Osteoblast (primary cell): ENCODE data around the gene SLC4A8. TPM values are rescaled to one million over a fixed set of nuclear protein-coding genes. Genes with fewer than 3 reads are reported as not detected.

ENCODE experiments used
- DNase-seq: peaks from one replicate; pipeline ENCODE4 v3.0.0; 2011; ENCODE audit warnings: low spot score, mixed read lengths; ENCODE audit not compliant: insufficient read length; ENCODE audit errors: missing footprints
- H2AFZ ChIP-seq: 2 replicates; pipeline ENCODE4 v1.6.0; 2011; ENCODE audit warnings: mild to moderate bottlenecking, low read length
- H3K27ac ChIP-seq: 2 replicates; pipeline ENCODE4 v1.5.1; 2011; ENCODE audit warnings: mild to moderate bottlenecking, low read depth, low read length, moderate library complexity
- H3K27me3 ChIP-seq: 2 replicates; pipeline ENCODE4 v1.6.0; 2012; ENCODE audit warnings: mild to moderate bottlenecking, control low read depth, inconsistent platforms, low read length, moderate library complexity; ENCODE audit not compliant: insufficient read depth
- H3K36me3 ChIP-seq: 2 replicates; pipeline ENCODE4 v1.5.1; 2011; ENCODE audit warnings: mild to moderate bottlenecking, low read length, control low read depth, moderate library complexity; ENCODE audit not compliant: insufficient read depth
- H3K4me1 ChIP-seq: 2 replicates; pipeline ENCODE4 v1.5.1; 2011; ENCODE audit warnings: mild to moderate bottlenecking, low read length, control low read depth, moderate library complexity; ENCODE audit not compliant: insufficient read depth
- H3K4me2 ChIP-seq: 2 replicates; pipeline ENCODE4 v1.6.0; 2011; ENCODE audit warnings: mild to moderate bottlenecking, low read length; ENCODE audit not compliant: insufficient read depth
- H3K4me3 ChIP-seq: fragments of 200-600 bp; sonication (generic); 3 replicates; pipeline ENCODE4 v1.5.1; 2012; ENCODE audit warnings: mild to moderate bottlenecking, low read length, inconsistent platforms; ENCODE audit not compliant: insufficient read depth
- H3K79me2 ChIP-seq: 2 replicates; pipeline ENCODE4 v1.6.0; 2012; ENCODE audit warnings: mild to moderate bottlenecking, low read length, control low read depth, inconsistent platforms; ENCODE audit not compliant: insufficient read depth
- H3K9me3 ChIP-seq: 2 replicates; pipeline ENCODE4 v1.5.1; 2011; ENCODE audit warnings: low read depth, low read length, control low read depth
- H4K20me1 ChIP-seq: 2 replicates; pipeline ENCODE4 v1.6.0; 2012; ENCODE audit warnings: mild to moderate bottlenecking, low read length, control low read depth; ENCODE audit not compliant: insufficient read depth
- total RNA-seq: library from RNA; depleted of rRNA; stranded (reverse); fragments of >200 nt; gene quantifications from 2 replicates; pipeline ENCODE4 v1.2.3, GENCODE V29; 2012
- TF ChIP-seq, protein P1 (sequence below): IDR thresholded peaks from 2 replicates; pipeline ENCODE4 v1.5.1; 2011; ENCODE audit warnings: mild to moderate bottlenecking, low read depth, low read length, moderate library complexity; ENCODE audit errors: extremely low read depth

Gene SLC4A8
- total RNA-seq, 1 donor: 2.9 TPM

DNA sequence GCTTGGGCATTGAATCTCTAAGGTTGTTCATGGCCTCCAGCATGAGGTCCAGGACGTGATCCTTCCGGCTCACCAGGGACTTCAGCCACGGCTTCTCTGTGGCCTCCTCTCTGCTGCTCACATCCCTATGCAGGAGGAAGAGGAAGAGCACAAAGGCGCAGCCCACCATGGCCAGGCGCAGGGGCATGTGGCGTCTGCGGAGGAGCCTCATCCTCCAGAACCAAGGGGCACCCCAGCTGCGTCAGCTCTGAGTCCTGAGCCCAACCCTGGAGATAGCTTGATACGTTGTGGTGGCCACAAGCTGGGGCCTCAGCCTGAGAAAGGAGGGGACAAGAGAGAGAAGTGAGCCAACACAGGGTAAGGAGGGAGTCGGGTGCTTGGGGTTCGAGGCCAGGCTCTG is 45.1 kb upstream of the SLC4A8 start:
- H3K4me3 ChIP-seq: no peak overlapping the region
- H3K36me3 ChIP-seq: no peaks in the 10 kb centered on the region
- no peaks in the 10 kb centered on the region for H3K9me3 ChIP-seq
- TF ChIP-seq, protein P1, sequence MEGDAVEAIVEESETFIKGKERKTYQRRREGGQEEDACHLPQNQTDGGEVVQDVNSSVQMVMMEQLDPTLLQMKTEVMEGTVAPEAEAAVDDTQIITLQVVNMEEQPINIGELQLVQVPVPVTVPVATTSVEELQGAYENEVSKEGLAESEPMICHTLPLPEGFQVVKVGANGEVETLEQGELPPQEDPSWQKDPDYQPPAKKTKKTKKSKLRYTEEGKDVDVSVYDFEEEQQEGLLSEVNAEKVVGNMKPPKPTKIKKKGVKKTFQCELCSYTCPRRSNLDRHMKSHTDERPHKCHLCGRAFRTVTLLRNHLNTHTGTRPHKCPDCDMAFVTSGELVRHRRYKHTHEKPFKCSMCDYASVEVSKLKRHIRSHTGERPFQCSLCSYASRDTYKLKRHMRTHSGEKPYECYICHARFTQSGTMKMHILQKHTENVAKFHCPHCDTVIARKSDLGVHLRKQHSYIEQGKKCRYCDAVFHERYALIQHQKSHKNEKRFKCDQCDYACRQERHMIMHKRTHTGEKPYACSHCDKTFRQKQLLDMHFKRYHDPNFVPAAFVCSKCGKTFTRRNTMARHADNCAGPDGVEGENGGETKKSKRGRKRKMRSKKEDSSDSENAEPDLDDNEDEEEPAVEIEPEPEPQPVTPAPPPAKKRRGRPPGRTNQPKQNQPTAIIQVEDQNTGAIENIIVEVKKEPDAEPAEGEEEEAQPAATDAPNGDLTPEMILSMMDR: no peak
- no peaks in the 10 kb centered on the region for H3K27me3 ChIP-seq
- no peak overlapping the region for H3K27ac ChIP-seq
- no peaks in the 10 kb centered on the region for H4K20me1 ChIP-seq
- no peaks in the 10 kb centered on the region for H3K79me2 ChIP-seq
- no peaks in the 10 kb centered on the region for H3K4me1 ChIP-seq
- no peak overlapping the region for H2AFZ ChIP-seq
- no peak overlapping the region for H3K4me2 ChIP-seq
- no peak for DNase-seq

DNA sequence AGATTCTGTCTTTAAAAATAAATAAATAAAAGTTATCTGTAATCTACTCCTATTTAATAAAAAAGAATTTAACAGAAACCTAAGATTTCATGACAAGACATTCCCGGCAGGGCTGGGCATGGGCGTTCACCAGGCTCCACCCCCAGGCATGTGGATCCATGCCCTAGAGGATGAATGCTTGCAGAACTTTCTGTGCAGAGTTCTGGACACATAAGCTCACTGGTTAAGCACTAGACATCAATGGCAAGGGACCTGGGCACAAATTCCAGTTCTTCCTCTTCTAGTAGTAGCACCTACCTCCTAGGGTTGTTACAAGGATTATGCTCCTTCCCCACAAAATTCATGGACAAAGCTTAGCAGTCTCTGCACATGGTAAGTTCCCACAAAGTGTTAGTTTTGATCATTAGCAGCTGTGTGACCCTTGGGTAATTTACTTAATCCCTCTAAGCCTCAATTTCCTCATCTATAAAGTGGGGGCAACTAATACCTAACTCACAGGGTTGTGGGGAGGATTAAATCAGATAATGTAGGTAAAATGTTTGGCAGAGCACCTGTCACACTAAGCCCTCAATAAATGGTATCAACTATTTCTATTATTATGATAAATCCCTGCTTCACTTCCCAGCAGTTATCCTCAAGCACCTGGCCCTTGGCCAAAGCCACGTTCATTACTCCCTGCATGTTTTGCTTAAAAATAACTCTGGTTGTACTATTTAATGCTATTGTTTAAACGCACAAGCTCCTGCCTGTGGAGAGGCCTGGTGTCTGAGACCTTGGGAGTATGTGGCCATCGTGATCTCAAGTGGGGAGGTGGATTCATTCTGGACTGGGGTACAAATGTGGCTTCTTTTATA is 43.2 kb upstream of the SLC4A8 start:
- H3K4me3 ChIP-seq: no peak overlapping the region

DNA sequence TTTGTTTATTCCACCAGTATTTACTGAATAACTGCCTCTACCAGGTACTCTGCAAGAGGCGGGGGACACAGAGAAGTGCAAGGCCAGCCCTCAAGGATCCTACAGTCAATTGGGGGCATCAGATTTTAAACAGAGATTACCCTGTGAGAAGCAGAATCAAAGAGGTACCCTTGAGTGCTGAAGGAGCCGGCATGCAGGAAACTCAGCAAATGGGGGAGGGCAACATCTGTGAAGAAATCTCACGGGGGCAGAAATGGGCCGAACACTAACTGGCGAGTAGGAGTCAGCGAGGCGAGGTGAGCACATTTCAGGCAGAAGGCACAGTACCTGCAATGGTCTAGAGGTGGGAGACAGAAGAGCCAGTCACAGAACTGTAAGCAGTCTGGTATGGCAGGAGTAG is 42.5 kb upstream of the SLC4A8 start:
- no peak for DNase-seq
- Histone ChIP-seq H3K36me3 (no peaks in the 10 kb centered on the region), H3K4me2 (no peak overlapping the region), H3K9me3 (no peaks in the 10 kb centered on the region), H3K79me2 (no peaks in the 10 kb centered on the region), H3K4me1 (no peaks in the 10 kb centered on the region), H3K27me3 (no peaks in the 10 kb centered on the region), H3K27ac (no peak overlapping the region), H4K20me1 (no peaks in the 10 kb centered on the region), H2AFZ (no peak overlapping the region), H3K4me3 (no peak overlapping the region)
- TF ChIP-seq, protein P1: no peak

More for the DNA sequence above, 43.2 kb upstream of the SLC4A8 start:
- TF ChIP-seq, protein P1: no peak
- Histone ChIP-seq H3K9me3 (no peaks in the 10 kb centered on the region), H2AFZ (no peak overlapping the region), H3K4me2 (no peak overlapping the region), H3K27me3 (no peaks in the 10 kb centered on the region), H3K79me2 (no peaks in the 10 kb centered on the region), H3K36me3 (no peaks in the 10 kb centered on the region), H4K20me1 (no peaks in the 10 kb centered on the region), H3K27ac (no peak overlapping the region), H3K4me1 (no peaks in the 10 kb centered on the region)
- DNase-seq: peak; percentile 52

DNA sequence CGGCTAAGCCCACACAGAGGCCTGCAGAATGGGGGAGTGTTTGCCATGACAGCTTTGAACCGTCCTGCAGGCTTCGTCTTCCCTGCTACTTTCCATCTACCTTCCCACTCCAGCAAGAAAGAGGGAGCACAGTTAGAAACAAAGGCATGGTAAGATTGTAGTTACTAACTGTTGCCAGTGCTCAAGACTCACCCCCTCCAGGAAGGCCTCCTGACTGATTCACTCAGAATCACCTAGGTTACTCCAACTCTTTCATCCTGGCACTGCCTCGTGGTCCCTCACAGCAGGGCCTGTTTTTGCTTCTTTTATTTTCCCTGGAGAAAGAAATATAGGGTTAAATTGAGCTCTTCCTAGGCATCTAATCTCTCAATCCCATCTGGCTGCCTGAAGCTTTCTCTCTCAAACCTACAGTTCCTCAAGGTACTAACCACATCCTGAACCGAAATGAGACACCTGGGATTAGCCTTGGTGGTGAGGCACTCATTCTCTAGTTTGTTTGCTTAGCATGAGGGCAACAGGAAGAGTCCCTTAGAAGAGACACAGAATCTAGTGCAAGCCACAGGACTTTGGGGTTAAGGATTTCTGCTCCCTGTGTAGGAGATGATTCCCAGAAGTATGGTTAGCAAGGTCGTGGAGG is 41.2 kb upstream of the SLC4A8 start:
- H3K9me3 ChIP-seq: no peaks in the 10 kb centered on the region
- peaks cover 7% of the 10 kb centered on the region for H3K4me1 ChIP-seq
- DNase-seq: no peak
- no peaks in the 10 kb centered on the region for H4K20me1 ChIP-seq
- H3K79me2 ChIP-seq: no peaks in the 10 kb centered on the region
- TF ChIP-seq, protein P1: no peak
- no peak overlapping the region for H3K4me2 ChIP-seq
- H3K36me3 ChIP-seq: no peaks in the 10 kb centered on the region
- no peak overlapping the region for H3K27ac ChIP-seq
- no peak overlapping the region for H2AFZ ChIP-seq
- no peak overlapping the region for H3K4me3 ChIP-seq
- no peaks in the 10 kb centered on the region for H3K27me3 ChIP-seq
